IMR-90 (cell line): ENCODE data around the gene DPP6. TPM values are rescaled to one million over a fixed set of nuclear protein-coding genes. Genes with fewer than 3 reads are reported as not detected.

Source experiments
- ATAC-seq: fragments of 200-7000 bp; cut with Tn5 transposase; 2 replicates; pipeline ENCODE4 v1.9.1; 2020; ENCODE audit warnings: low read depth, mild to moderate bottlenecking, moderate library complexity
- BruUV-seq: library from RNA; stranded (reverse); fragments of 400-500 nt; replicated peaks from 2 replicates; lab custom pipeline; 2021; lab: Mats Ljungman, UMichigan
- CTCF ChIA-PET: fragments of 300-600 bp; formaldehyde crosslinking; extraction: SDS; loops from one replicate; lab custom pipeline; 2021; ENCODE audit warnings: antibody characterized with exemption; lab: Yijun Ruan, JAX
- POLR2A ChIA-PET: fragments of 300-600 bp; sonication (Branson Sonifier 250); formaldehyde crosslinking; loops from one replicate; lab custom pipeline; 2022; ENCODE audit warnings: antibody characterized with exemption; ENCODE audit not compliant: unreplicated experiment; lab: Charles Lee
- DNase-seq: peaks from one replicate; pipeline ENCODE4 v3.0.0; 2013
- H2AFZ ChIP-seq: replicated peaks from 2 replicates; pipeline ENCODE3; 2013; ENCODE audit warnings: low read length, mild to moderate bottlenecking; ENCODE audit not compliant: poor library complexity
- H2AK5ac ChIP-seq: 2 replicates; pipeline ENCODE4 v1.6.1; 2013; ENCODE audit warnings: low read depth, low read length, inconsistent platforms
- H2AK9ac ChIP-seq: replicated peaks from 2 replicates; pipeline ENCODE3; 2013; ENCODE audit warnings: mild to moderate bottlenecking, low read depth, low read length, moderate library complexity; ENCODE audit not compliant: poor library complexity
- H2BK120ac ChIP-seq: 2 replicates; pipeline ENCODE4 v1.6.1; 2013; ENCODE audit warnings: low read depth, low read length, inconsistent platforms
- H2BK15ac ChIP-seq: 3 replicates; pipeline ENCODE4 v1.6.1; 2013; ENCODE audit warnings: low read depth, low read length, inconsistent platforms
- H2BK20ac ChIP-seq: 2 replicates; pipeline ENCODE4 v1.6.1; 2013; ENCODE audit warnings: low read depth, mild to moderate bottlenecking, inconsistent platforms, low read length, moderate library complexity
- H2BK5ac ChIP-seq: 2 replicates; pipeline ENCODE4 v1.6.1; 2013; ENCODE audit warnings: mild to moderate bottlenecking, low read depth, low read length, inconsistent platforms; ENCODE audit not compliant: poor library complexity, severe bottlenecking
- H3K14ac ChIP-seq: replicated peaks from 2 replicates; pipeline ENCODE4 v1.6.1; 2013; ENCODE audit warnings: low read depth, low read length, inconsistent platforms
- H3K18ac ChIP-seq: 2 replicates; pipeline ENCODE4 v1.6.1; 2013; ENCODE audit warnings: low read depth, low read length, control low read depth
- H3K23ac ChIP-seq: 2 replicates; pipeline ENCODE4 v1.6.1; 2013; ENCODE audit warnings: low read depth, low read length, inconsistent platforms
- H3K27ac ChIP-seq: 2 replicates; pipeline ENCODE4 v1.5.1; 2013; ENCODE audit warnings: mild to moderate bottlenecking, control low read depth, low read length; ENCODE audit not compliant: insufficient read depth
- H3K27me3 ChIP-seq: 2 replicates; pipeline ENCODE4 v1.6.1; 2013; ENCODE audit warnings: low read length; ENCODE audit not compliant: control insufficient read depth, insufficient read depth
- H3K36me3 ChIP-seq: 2 replicates; pipeline ENCODE4 v1.6.1; 2013; ENCODE audit warnings: low read length, mixed read lengths; ENCODE audit not compliant: control insufficient read depth, insufficient read depth
- H3K4ac ChIP-seq: 2 replicates; pipeline ENCODE4 v1.6.1; 2013; ENCODE audit warnings: low read depth, low read length, inconsistent platforms
- H3K4me1 ChIP-seq: 2 replicates; pipeline ENCODE4 v1.6.1; 2013; ENCODE audit warnings: low read length, mixed read lengths; ENCODE audit not compliant: control insufficient read depth, insufficient read depth
- H3K4me2 ChIP-seq: 2 replicates; pipeline ENCODE4 v1.6.1; 2013; ENCODE audit warnings: low read depth, mild to moderate bottlenecking, control low read depth, low read length, moderate library complexity
- H3K4me3 ChIP-seq: 2 replicates; pipeline ENCODE4 v1.5.1; 2013; ENCODE audit warnings: low read depth, mild to moderate bottlenecking, control low read depth, low read length, moderate library complexity; ENCODE audit not compliant: insufficient read depth
- H3K56ac ChIP-seq: 2 replicates; pipeline ENCODE4 v1.6.1; 2013; ENCODE audit warnings: low read length, inconsistent platforms; ENCODE audit not compliant: insufficient read depth; ENCODE audit errors: extremely low read depth
- H3K79me1 ChIP-seq, 2 experiments: 2 replicates each; pipeline ENCODE4 v1.6.1; 2013; ENCODE audit warnings: low read length in 2 of 2, inconsistent platforms in 1 of 2, low read depth in 1 of 2
- H3K9ac ChIP-seq: 2 replicates; pipeline ENCODE4 v1.6.1; 2013; ENCODE audit warnings: low read depth, low read length, control low read depth
- H3K9me1 ChIP-seq: 2 replicates; pipeline ENCODE4 v1.6.1; 2013; ENCODE audit warnings: low read length, inconsistent platforms; ENCODE audit not compliant: insufficient read depth
- H3K9me3 ChIP-seq: 2 replicates; pipeline ENCODE4 v1.6.1; 2013; ENCODE audit warnings: low read length; ENCODE audit not compliant: control insufficient read depth, insufficient read depth
- H4K20me1 ChIP-seq: 2 replicates; pipeline ENCODE4 v1.6.1; 2013; ENCODE audit warnings: low read length, inconsistent platforms; ENCODE audit not compliant: insufficient read depth
- H4K5ac ChIP-seq: 2 replicates; pipeline ENCODE4 v1.6.1; 2013; ENCODE audit warnings: mild to moderate bottlenecking, low read depth, low read length, control low read depth
- H4K8ac ChIP-seq, 2 experiments: 2 replicates each; pipeline ENCODE4 v1.6.1; 2013; ENCODE audit warnings: low read depth in 2 of 2, low read length in 2 of 2, control low read depth in 1 of 2, inconsistent platforms in 1 of 2
- H4K91ac ChIP-seq: 2 replicates; pipeline ENCODE4 v1.6.1; 2013; ENCODE audit warnings: low read depth, low read length, inconsistent platforms; ENCODE audit not compliant: insufficient read depth
- BHLHE40 ChIP-seq: fragments of 150-350 bp; IDR thresholded peaks from 2 replicates; pipeline ENCODE4 v1.6.1; 2016; ENCODE audit warnings: mild to moderate bottlenecking, low read depth, low read length
- CEBPB ChIP-seq: IDR thresholded peaks from 2 replicates; pipeline ENCODE4 v1.6.1; 2012; ENCODE audit warnings: low read depth, low read length, improper control_type of control experiment
- CHD1 ChIP-seq: IDR thresholded peaks from 2 replicates; pipeline ENCODE4 v1.6.1; 2012; ENCODE audit warnings: low read depth, low read length, improper control_type of control experiment
- FOS ChIP-seq: fragments of 150-350 bp; IDR thresholded peaks from 2 replicates; pipeline ENCODE4 v1.6.1; 2016; ENCODE audit warnings: low read depth, low read length
- MAFK ChIP-seq: IDR thresholded peaks from 2 replicates; pipeline ENCODE4 v1.6.1; 2012; ENCODE audit warnings: low read depth, low read length, improper control_type of control experiment
- MAZ ChIP-seq: IDR thresholded peaks from 2 replicates; pipeline ENCODE4 v1.6.1; 2012; ENCODE audit warnings: low read depth, mild to moderate bottlenecking, low read length, improper control_type of control experiment, moderate library complexity, borderline replicate concordance
- MXI1 ChIP-seq: IDR thresholded peaks from 2 replicates; pipeline ENCODE4 v1.6.1; 2012; ENCODE audit warnings: low read depth, mild to moderate bottlenecking, low read length, moderate library complexity, borderline replicate concordance
- NFE2L2 ChIP-seq: fragments of 150-350 bp; IDR thresholded peaks from 2 replicates; pipeline ENCODE4 v1.6.1; 2016; ENCODE audit warnings: low read depth, mild to moderate bottlenecking, low read length
- RCOR1 ChIP-seq: IDR thresholded peaks from 2 replicates; pipeline ENCODE4 v1.6.1; 2012; ENCODE audit warnings: mild to moderate bottlenecking, low read length, improper control_type of control experiment; ENCODE audit not compliant: insufficient replicate concordance
- RFX5 ChIP-seq: IDR thresholded peaks from 2 replicates; pipeline ENCODE4 v1.8.0; 2012; ENCODE audit warnings: low read depth, mild to moderate bottlenecking, low read length, moderate library complexity
- SMC3 ChIP-seq: fragments of 150-350 bp; IDR thresholded peaks from 2 replicates; pipeline ENCODE4 v1.6.1; 2016; ENCODE audit warnings: low read depth, mild to moderate bottlenecking, antibody characterized with exemption, low read length, moderate library complexity
- WGBS, 2 experiments: methylation state at CpG; one replicate each; pipeline versions ENCODE4 v1.1.5 to v1.1.7; 2013; ENCODE audit warnings: missing lambda C conversion rate in 2 of 2; ENCODE audit not compliant: insufficient read length in 1 of 2; ENCODE audit errors: extremely low coverage in 2 of 2; 5-methylcytosine and 5-hydroxymethylcytosine counted together
- dilution Hi-C: fragments of 300-500 bp; cut with HindIII; formaldehyde crosslinking; loops from one replicate; pipeline ENCODE4 v1.14.3; 2018; ENCODE audit warnings: low sequenced_read_pairs; ENCODE audit not compliant: unreplicated experiment
- in situ Hi-C: fragments of 300-500 bp; cut with MboI; formaldehyde crosslinking; loops from 3 replicates; pipeline ENCODE4 v1.14.3; 2019; ENCODE audit warnings: low sequenced_read_pairs, inconsistent platforms, mixed read lengths
- intact Hi-C: fragments of 100-400 bp; cut with micrococcal nuclease; formaldehyde crosslinking; loops from 2 replicates; pipeline ENCODE4 v1.10.0; 2022
- polyA plus RNA-seq, 3 experiments: library from polyadenylated mRNA; depleted of rRNA; stranded (reverse); fragments of >200 nt; gene quantifications; 2 replicates each; pipeline ENCODE4 v1.2.3, GENCODE V29; 2012; ENCODE audit warnings: low replicate concordance in 1 of 3
- total RNA-seq: library from RNA; depleted of rRNA; stranded (reverse); fragments of >200 nt; gene quantifications from 2 replicates; pipeline ENCODE4 v1.2.3, GENCODE V29; 2012
- TF ChIP-seq, protein P1 (sequence below): fragments of 150-350 bp; IDR thresholded peaks from 2 replicates; pipeline ENCODE4 v1.6.1; 2016; ENCODE audit warnings: low read depth, mild to moderate bottlenecking, low read length, moderate library complexity, borderline replicate concordance
- TF ChIP-seq, protein P2 (sequence below): conservative IDR thresholded peaks from 2 replicates; pipeline ENCODE4 v1.5.1; 2012; ENCODE audit warnings: mild to moderate bottlenecking, low read depth, low read length, improper control_type of control experiment
- TF ChIP-seq, protein P3 (sequence below): fragments of 150-350 bp; IDR thresholded peaks from 2 replicates; pipeline ENCODE4 v1.6.1; 2017; ENCODE audit warnings: mild to moderate bottlenecking, antibody characterized with exemption, low read length, low read depth

DPP6 gene
- total and polyA plus RNA-seq, 2 of the 4 experiments (the other 2 are of a cell fraction), result not detected

GRCh38 chr7:154867068-154867467, 814.9 kb downstream of the DPP6 start:
- ChIA-PET POLR2A (no interaction called here), CTCF (interaction anchor here (0.6 kb wide), 1 partner anchor 1363 kb away, joined by 4 read pairs; no protein-coding TSS in a partner anchor)
- H3K23ac ChIP-seq, result no peak overlapping the region
- H2BK20ac ChIP-seq, result no peak overlapping the region
- H3K27ac ChIP-seq, result no peak overlapping the region
- H3K4ac ChIP-seq, result no peak overlapping the region
- TF ChIP-seq NFE2L2 (no peak), BHLHE40 (no peak), MAZ (no peak), CEBPB (no peak), MXI1 (no peak), MAFK (no peak), RCOR1 (no peak), RFX5 (no peak), SMC3 (no peak), CHD1 (no peak), FOS (no peak)
- TF ChIP-seq, protein P1, sequence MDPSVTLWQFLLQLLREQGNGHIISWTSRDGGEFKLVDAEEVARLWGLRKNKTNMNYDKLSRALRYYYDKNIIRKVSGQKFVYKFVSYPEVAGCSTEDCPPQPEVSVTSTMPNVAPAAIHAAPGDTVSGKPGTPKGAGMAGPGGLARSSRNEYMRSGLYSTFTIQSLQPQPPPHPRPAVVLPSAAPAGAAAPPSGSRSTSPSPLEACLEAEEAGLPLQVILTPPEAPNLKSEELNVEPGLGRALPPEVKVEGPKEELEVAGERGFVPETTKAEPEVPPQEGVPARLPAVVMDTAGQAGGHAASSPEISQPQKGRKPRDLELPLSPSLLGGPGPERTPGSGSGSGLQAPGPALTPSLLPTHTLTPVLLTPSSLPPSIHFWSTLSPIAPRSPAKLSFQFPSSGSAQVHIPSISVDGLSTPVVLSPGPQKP, result no peak
- TF ChIP-seq, protein P2, sequence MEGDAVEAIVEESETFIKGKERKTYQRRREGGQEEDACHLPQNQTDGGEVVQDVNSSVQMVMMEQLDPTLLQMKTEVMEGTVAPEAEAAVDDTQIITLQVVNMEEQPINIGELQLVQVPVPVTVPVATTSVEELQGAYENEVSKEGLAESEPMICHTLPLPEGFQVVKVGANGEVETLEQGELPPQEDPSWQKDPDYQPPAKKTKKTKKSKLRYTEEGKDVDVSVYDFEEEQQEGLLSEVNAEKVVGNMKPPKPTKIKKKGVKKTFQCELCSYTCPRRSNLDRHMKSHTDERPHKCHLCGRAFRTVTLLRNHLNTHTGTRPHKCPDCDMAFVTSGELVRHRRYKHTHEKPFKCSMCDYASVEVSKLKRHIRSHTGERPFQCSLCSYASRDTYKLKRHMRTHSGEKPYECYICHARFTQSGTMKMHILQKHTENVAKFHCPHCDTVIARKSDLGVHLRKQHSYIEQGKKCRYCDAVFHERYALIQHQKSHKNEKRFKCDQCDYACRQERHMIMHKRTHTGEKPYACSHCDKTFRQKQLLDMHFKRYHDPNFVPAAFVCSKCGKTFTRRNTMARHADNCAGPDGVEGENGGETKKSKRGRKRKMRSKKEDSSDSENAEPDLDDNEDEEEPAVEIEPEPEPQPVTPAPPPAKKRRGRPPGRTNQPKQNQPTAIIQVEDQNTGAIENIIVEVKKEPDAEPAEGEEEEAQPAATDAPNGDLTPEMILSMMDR, result no peak
- TF ChIP-seq, protein P3, sequence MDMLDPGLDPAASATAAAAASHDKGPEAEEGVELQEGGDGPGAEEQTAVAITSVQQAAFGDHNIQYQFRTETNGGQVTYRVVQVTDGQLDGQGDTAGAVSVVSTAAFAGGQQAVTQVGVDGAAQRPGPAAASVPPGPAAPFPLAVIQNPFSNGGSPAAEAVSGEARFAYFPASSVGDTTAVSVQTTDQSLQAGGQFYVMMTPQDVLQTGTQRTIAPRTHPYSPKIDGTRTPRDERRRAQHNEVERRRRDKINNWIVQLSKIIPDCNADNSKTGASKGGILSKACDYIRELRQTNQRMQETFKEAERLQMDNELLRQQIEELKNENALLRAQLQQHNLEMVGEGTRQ, result no peak
- H3K4me3 ChIP-seq, result no peak overlapping the region
- 46% methylated on average over 3 of the region's 10 CpGs; no CpG with 5 or more reads in 1 of the 2 experiments for WGBS, 2 experiments
- intact Hi-C loops, result no loop called here
- no peak overlapping the region for H4K5ac ChIP-seq
- no peaks in the 10 kb centered on the region for H4K20me1 ChIP-seq
- no peak overlapping the region for H2AK5ac ChIP-seq
- H3K9me3 ChIP-seq, result peaks cover 44% of the 10 kb centered on the region
- no peak overlapping the region for H3K9ac ChIP-seq
- no peaks in the 10 kb centered on the region for H3K9me1 ChIP-seq
- BruUV-seq, result no TSS peak
- no peak overlapping the region for H2BK120ac ChIP-seq
- no peak overlapping the region for H3K14ac ChIP-seq
- no peak overlapping the region for H4K8ac ChIP-seq
- no peak overlapping the region for H4K91ac ChIP-seq
- no peaks in the 10 kb centered on the region for H3K36me3 ChIP-seq
- H2BK15ac ChIP-seq, result no peak overlapping the region
- no peak for ATAC-seq
- H3K18ac ChIP-seq, result no peak overlapping the region
- no peaks in the 10 kb centered on the region for H3K4me1 ChIP-seq
- dilution Hi-C loops, result no loop called here
- no peak for DNase-seq
- no peak overlapping the region for H3K4me2 ChIP-seq
- in situ Hi-C loops, result no loop called here
- no peak overlapping the region for H2AFZ ChIP-seq
- no peaks in the 10 kb centered on the region for H3K27me3 ChIP-seq
- H3K56ac ChIP-seq, result no peak overlapping the region
- no peak overlapping the region for H2BK5ac ChIP-seq
- H2AK9ac ChIP-seq, result no peak overlapping the region
- H3K79me1 ChIP-seq, result no peaks in the 10 kb centered on the region
